Measurements from ENCODE around the gene RPGRIP1L. TPM values are rescaled to one million over a fixed set of nuclear protein-coding genes. Genes with fewer than 3 reads are reported as not detected.

Gene RPGRIP1L
- total RNA-seq, 3 donors from 2014 or later = 3.2 to 7.5 (median 7.5) TPM

GRCh38 chr16:53713403-53714204, 9.9 kb upstream of the RPGRIP1L start:
- intact Hi-C loops (cut with DNase I; ENCODE audit: low total_unique reads) = no loop called here
- Histone ChIP-seq H3K36me3 (no peaks in the 10 kb centered on the region), H3K4me3 (no peak overlapping the region), H3K4me1 (peaks cover 0 to 10% of the 10 kb centered on the region in 2 donors), H3K9me3 (no peaks in the 10 kb centered on the region), H3K27ac (peak overlapping the region in 1 of 2 donors; percentile 59), H3K27me3 (no peaks in the 10 kb centered on the region)
- TF ChIP-seq CTCF (IDR thresholded peaks at IDR 0.05) (no peak), POLR2AphosphoS5 (IDR thresholded peaks at IDR 0.05) (no peak), POLR2A (IDR thresholded peaks at IDR 0.05) (no peak)
- no peak for DNase-seq (ENCODE audit: low spot score in 2 of 2)

GRCh38 chr16:53712065-53712464, 8.4 kb upstream of the RPGRIP1L start:
- H3K9me3 ChIP-seq = no peaks in the 10 kb centered on the region
- no peak overlapping the region for H3K4me3 ChIP-seq
- H3K27me3 ChIP-seq = no peaks in the 10 kb centered on the region
- peaks cover 0 to 10% of the 10 kb centered on the region in 2 donors for H3K4me1 ChIP-seq
- TF ChIP-seq POLR2AphosphoS5 (IDR thresholded peaks at IDR 0.05) (no peak), CTCF (IDR thresholded peaks at IDR 0.05) (no peak), POLR2A (IDR thresholded peaks at IDR 0.05) (no peak)
- intact Hi-C loops (cut with DNase I; ENCODE audit: low total_unique reads) = no loop called here
- DNase-seq (ENCODE audit: low spot score in 2 of 2) = no peak
- no peak overlapping the region for H3K27ac ChIP-seq
- no peaks in the 10 kb centered on the region for H3K36me3 ChIP-seq

GRCh38 chr16:53711390-53711789, 7.7 kb upstream of the RPGRIP1L start:
- H3K36me3 ChIP-seq = no peaks in the 10 kb centered on the region
- no peak overlapping the region for H3K4me3 ChIP-seq
- no peak for DNase-seq (ENCODE audit: low spot score in 2 of 2)
- peaks cover 0 to 10% of the 10 kb centered on the region in 2 donors for H3K4me1 ChIP-seq
- intact Hi-C loops (cut with DNase I; ENCODE audit: low total_unique reads) = no loop called here
- H3K27ac ChIP-seq = peak overlapping the region in 1 of 2 donors; percentile 15
- no peak for TF ChIP-seq POLR2A (IDR thresholded peaks at IDR 0.05)
- TF ChIP-seq POLR2AphosphoS5 (IDR thresholded peaks at IDR 0.05) = no peak
- no peak for TF ChIP-seq CTCF (IDR thresholded peaks at IDR 0.05)
- H3K27me3 ChIP-seq = no peaks in the 10 kb centered on the region
- H3K9me3 ChIP-seq = no peaks in the 10 kb centered on the region

GRCh38 chr16:53708490-53708889, 4.8 kb upstream of the RPGRIP1L start:
- Histone ChIP-seq H3K4me3 (no peak overlapping the region), H3K36me3 (no peaks in the 10 kb centered on the region), H3K9me3 (no peaks in the 10 kb centered on the region), H3K4me1 (peaks cover 0 to 15% of the 10 kb centered on the region in 2 donors), H3K27ac (no peak overlapping the region), H3K27me3 (no peaks in the 10 kb centered on the region)
- TF ChIP-seq POLR2AphosphoS5 (IDR thresholded peaks at IDR 0.05) (no peak), POLR2A (IDR thresholded peaks at IDR 0.05) (no peak), CTCF (IDR thresholded peaks at IDR 0.05) (no peak)
- DNase-seq (ENCODE audit: low spot score in 2 of 2) = no peak
- intact Hi-C loops (cut with DNase I; ENCODE audit: low total_unique reads) = no loop called here

- Histone ChIP-seq H3K9me3 (no peaks in the 10 kb centered on the region), H3K27ac (no peak overlapping the region), H3K4me1 (peaks cover 0 to 15% of the 10 kb centered on the region in 2 donors), H3K36me3 (no peaks in the 10 kb centered on the region), H3K27me3 (no peaks in the 10 kb centered on the region), H3K4me3 (no peak overlapping the region)
- TF ChIP-seq POLR2AphosphoS5 (IDR thresholded peaks at IDR 0.05) (no peak), CTCF (IDR thresholded peaks at IDR 0.05) (no peak), POLR2A (IDR thresholded peaks at IDR 0.05) (no peak)
- DNase-seq (ENCODE audit: low spot score in 2 of 2) = no peak
- intact Hi-C loops (cut with DNase I; ENCODE audit: low total_unique reads) = no loop called here
Measured at GRCh38 chr16:53707671-53708070, 4.0 kb upstream of the RPGRIP1L start.
